DMS153 (cell line): ENCODE data around the gene RABAC1.

ENCODE experiments used
- DNase-seq: peaks from one replicate; lab custom pipeline; 2025; lab: John Stamatoyannopoulos, UW

Gene RABAC1

DNA sequence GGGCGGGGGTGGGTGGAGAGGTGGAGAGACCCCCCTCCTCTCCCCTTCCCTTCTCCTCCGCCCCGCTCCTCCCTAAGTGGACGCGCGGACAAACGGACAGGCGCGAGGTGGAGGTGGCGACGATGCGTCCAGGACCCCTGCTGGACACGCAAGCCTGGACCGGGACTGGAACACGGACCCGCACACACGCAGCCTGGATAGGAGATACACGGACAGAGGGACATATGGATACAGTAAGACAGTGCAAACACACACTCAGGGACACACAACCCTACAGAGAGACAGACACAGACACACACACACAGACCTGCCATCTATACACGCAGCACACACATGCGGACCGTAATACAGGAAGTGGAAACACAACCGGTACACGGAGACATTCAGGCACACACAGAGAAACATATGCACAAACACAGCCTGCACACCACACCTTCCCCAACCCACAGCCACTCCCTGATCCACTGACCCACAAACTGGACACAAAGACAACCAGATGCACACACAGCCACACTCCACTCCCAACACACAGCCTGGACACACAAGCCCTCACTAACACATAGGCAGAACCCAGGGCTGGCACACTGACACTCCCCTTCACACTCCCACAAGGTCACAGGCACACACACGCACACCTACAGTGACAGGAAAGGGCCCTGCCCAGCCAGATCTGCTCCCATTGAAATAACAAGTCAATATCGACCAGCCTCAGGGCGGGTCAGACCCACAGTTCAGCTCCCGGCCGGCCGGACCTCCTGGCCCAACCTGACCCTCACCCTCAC lies 30.2 kb downstream of the RABAC1 start:
- DNase-seq: peak; percentile 13

DNA sequence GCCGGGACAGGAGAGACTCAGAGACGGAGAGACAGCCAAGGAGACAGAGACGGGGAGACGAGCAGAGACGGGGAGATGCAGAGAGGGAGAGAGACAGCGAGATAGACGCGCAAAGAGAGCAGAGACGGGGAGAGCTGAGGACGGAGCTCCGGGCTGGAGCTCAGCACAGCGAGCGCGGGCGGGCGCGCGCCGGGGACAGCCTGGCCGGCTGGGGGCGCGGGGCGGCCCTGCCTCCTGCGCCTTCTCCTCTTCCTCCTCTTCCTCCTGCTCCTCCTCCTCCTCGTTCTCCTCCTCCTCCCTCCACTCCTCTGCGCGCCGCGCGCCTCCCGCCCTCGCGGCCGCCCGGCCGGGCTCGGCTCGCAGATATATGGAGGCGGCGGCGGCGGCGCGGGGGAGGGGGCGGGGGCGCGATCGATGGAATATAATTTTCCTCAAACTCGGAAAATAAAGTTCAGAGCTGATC lies 30.9 kb downstream of the RABAC1 start, which contains the start of gene ERFL:
TSS of gene ERFL (minus strand) at position 229 of the 463 bp plus-strand sequence. CDS start 15,530 bp downstream, outside the sequence.
- DNase-seq: no peak

DNA sequence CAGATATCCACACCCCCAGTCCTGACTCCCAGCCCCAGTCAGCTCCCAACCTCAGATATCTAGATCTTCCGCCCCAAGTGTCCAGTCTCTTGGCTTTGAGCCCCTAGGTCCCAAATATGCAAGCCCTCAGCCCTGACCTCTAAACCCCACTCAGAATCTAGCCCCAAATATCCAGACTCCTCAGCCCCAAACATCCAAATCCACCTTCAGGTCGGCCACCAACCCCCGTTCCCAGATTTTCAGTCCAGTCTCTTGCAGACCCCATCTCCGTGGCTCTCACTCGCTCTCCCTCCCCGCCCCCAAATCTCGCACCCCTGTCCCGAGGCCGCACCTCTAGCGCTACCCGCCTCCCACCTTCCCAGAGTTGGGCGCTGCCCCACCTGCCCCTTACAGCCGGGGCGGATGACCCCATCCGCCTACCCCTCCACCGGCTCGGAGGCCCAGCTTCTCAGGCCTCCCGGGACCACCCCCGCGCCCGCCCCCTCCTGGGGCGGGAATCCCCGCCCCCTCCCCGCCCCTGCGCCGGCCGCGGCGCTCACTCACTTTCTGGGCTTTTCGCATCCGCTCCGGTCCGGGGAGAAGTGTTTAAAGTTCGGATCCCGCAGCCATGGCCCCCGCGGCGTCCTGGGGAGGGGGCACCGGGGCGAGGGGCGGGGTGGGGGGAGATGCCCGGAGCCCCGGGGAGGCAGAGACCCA lies 31.5 kb downstream of the RABAC1 start:
- no peak for DNase-seq

DNA sequence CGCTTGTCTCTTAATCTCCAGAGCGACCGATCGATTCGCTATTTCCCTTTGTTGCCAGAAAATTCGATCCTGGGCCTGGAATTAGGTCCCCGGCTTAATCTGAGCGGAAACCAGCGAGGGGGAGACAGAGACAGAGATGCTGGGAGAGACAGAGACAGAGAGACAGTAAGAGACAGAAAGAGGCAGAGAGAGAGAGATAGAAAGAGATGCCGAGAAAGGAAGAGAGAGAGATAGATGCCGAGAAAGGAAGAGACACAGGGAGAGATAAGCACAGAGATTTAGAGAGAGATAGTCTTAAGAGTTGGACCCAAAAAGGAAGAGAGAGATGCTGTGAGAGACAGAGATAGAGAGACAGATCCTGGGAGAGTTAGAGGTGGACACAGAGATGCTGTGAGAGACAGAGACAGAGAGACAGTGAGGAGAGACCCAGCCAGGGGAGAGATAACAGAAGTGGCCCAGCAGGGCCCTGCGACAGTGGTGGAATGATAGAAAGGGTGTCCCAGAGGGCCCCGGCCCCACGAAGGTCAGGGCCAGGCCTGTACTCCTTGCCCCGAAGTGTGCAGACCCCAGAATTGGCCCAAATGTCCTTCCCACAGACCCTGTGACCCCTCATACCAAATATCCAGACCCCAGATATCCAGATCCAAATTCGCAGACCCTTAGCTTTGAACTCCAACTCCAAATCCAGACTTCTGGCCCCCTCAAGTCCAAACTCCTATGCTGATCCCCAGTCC lies 32.2 kb downstream of the RABAC1 start:
- DNase-seq: no peak

DNA sequence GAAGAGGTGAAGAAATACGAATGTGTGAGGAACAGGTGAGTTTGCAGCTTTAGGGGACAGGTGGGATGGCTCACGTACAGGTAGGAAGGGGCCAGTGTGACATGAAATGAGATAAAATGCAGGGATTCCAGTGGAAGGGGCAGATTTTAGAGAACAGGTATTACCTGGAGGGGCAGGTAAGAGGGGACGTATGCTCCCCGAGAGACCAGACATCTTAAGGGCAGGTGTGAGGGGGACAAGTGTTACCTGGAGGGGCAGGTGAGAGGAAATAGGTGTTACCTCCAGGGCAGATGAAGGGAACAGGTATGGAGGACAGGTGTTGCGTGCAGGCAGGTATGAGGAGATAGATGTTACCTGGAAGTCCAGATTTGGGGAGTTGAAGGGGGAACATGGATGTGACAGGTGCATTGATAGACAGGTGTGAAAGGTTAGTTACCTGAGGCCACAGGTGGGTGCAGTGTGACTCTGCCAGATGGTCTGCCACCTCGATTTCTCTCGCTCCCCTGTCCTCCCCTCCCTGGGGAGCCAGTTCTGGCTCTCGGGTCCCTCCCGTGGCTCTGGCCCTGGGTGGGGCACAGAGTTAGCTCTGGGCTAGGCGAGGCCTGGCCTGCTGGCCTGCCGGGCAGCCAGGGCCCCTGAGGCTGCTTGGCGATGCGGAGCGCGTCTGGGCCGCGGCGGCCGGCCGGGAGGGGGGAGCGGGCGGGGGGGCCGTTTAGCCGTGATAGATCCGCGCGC lies 32.9 kb downstream of the RABAC1 start:
- no peak for DNase-seq

DNA sequence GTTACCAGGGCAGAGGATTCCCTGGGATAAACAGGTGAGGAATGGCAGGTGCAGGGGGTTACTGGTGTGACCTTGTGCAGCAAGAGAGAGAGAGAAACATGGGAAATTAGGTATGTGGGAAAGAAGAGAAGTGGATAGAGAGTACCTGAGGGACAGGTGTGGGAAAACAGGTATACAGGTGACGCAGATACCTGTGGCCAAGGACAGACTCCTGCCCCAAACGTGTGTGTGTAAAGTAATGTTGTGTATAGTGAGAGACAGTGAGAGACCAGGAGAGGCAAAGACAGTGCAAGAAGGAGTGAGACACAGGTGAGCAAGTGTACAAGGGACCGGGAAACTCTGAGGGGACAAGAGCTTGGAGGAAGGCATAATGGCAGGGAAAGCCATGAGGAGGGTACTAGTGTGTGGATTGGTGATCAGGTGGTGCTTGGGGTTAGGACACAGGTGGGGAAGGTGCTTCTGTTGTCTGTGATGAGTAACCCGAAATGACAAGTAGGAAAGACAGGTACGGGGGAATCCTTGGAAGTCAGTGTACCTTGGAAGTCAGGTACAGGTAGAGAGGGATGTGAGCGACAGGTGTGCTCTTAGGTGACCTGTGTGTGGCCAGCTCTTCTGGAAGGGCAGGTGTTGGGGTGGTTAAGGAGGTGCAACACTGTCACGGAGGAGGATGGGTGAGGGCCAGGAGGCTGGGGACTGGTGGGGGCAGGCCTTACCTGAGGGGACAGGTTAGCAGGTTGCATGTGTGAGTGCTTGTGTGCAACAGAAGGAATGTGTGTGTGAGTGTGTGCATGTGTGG lies 33.7 kb downstream of the RABAC1 start:
- no peak for DNase-seq

DNA sequence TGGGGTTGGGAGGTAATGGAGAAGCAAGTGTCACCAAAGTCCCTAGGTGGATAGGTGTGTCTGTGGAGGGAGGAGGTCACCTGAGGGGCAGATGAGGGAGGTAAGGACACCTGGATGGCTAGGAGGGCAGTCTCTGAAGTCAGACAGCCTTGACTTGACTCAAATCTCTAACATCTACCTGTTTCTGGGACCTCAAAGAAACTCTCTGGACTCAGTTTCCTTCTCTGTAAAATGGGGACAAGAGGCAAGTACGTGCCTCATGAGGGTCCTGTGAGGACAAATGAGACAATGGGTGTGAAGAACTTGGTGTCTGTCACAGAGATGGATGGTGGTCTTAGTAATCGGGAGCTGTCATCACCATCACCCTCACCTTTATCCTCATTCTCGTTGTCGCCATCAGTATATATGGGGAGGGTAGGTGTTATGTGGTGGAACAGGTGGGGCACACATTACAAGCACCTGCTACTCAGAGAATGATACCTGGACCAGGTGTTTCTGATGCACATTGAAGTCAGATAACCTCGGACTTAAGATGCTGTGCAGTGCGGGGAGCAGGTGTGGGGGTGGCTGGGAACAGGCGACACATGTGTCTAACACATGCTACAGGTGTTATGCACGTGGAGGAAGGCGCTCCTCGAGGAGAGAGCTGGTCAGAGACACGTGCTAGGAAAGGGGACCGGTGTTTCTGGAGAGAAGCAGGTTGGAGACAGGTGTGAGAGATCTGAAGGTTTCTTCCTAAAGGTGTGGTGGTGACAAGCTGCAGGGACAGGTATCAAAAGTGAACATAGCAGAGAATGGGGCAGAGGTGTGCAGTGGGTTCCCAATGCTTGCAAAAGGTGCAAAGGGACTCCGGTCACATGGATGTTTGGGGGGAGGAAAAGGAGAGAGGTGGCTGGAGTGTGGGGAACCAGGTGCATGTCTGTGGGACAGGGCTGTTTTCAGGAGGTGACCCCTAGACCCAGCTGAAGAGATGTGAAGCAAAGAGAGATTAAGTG lies 34.7 kb downstream of the RABAC1 start:
- DNase-seq: no peak

DNA sequence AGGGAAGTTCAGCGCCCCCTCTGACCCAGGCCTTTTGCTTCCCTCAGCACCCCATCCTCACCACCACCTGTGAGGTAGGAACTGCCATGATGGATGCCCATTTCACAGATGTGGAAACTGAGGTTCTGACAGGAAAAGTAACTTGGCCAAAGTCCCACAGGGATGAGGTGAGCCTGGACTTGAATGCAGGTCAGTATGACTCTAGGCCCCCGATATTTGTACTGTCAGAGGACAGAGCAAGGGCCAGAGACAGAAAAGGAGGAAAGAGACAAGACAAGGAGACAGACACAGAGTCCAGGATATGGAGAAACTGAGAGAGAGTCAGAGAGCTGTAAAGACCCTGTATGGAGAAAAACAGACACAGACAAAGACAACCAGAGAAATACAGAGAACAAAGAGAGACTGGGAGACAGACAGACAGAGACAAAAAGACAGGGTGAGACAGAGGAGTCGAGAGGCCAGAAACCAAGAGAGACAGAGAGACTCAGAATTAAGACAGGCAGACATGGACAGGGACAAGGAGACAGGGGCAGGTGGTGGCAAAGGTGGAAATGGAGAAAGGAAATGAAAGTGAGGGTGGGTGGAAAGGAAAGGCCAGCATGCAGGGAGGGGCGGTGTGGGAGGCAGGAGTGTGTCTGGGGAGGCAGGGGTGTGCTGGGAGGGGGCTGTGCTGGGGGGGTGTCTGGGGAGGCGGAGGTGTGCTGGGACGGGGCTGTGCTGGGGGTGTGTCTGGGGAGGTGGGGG lies 35.9 kb downstream of the RABAC1 start:
- no peak for DNase-seq

DNA sequence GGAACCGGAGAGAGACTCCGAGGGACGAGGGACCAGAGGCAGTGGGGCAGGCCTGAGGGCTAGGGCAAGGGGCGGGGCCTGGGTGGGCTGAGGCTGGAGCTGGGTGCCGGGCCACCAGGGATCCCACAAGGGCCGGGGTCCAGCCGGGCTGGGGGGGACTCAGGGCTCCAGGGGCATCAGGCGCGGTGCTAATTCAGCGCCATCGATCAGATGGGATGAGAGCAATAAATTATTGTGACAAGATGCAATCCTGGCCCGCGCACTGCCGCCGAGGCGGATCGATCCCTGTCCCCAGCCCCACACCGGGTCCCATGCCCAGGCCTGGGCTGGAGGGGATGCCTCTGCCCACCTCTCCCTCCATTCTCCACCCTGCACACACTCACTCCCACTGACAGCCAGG lies 36.5 kb downstream of the RABAC1 start:
- no peak for DNase-seq

DNA sequence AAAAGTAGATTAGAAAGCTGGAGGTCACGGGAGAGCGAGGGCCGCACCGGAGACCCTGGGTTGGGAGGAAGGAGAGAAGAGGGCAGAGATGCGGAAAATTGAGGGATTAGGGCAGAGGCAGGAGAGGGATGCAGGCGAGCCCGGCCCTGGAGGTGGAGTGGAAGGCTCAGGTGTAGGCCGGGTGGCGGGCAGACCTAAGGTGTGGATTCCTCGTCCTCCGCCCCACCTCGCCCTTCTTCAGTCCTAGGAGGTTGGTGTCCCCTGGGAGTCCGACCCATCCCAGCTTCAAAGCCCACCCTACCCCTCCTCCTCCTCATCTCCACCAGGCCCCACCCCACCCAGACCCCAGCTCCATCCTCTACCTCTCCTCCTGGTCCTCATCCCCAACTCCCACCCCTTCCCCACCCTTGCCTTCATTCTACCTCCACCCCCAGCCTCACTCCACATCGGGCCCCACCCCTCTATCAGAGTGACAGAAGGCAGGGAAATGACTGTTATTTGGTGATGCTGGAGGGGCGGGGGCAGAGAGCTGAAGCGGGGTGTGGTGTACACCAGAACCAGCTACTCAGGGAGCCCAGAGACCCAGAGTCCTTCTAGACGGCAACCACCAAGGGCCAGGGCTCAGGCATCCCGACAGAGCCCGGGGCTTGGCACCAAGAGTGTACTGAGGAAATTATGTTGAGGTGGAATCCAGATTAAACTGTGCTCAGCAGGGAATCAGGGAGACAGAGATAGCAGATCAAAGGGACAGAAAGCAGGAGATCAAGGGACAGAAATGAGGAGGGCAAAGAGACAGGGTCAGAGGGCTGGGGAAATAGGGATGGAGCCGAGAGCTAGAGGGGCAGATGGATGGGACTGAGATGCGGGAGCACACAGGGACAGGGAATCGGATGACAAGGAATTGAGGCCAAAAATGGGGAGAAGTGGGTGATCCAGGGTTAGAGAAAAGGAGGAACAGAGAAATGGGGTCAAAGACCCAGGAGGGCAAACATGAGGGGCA lies 37.2 kb downstream of the RABAC1 start:
- no peak for DNase-seq

DNA sequence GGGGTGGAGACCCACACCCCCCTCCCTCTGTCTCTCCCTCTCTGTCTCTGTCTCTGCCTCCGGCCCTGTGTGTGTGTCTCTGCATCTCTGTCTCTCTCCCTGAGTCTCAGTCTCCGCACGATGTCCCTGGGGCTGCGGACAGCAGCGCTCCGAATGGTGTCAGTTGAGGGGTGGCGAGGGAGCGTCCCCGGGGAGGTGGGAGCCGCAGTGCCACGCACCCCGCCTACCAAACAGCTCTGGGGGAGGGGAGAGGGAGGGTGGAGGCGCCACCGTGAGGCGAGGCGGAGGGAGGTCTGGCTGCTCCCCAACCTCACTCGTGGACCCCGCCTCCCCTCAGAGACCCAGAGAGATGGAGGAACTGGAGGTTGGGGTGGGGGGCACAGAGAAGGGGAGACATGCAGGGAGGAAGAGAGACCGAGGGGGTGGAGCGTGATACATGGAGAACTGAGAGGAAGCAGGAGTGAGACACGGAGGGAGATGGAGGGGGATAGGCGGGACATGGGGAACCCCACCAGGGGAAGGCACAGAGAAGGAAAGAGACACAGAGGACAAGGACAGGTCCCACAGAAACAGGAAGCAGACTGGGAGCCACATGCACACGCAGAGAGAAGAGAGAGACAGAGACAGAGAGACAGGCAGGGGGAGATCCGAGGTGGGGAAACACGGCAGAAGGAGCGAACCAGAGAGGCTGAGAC lies 38.1 kb downstream of the RABAC1 start:
- DNase-seq: no peak

DNA sequence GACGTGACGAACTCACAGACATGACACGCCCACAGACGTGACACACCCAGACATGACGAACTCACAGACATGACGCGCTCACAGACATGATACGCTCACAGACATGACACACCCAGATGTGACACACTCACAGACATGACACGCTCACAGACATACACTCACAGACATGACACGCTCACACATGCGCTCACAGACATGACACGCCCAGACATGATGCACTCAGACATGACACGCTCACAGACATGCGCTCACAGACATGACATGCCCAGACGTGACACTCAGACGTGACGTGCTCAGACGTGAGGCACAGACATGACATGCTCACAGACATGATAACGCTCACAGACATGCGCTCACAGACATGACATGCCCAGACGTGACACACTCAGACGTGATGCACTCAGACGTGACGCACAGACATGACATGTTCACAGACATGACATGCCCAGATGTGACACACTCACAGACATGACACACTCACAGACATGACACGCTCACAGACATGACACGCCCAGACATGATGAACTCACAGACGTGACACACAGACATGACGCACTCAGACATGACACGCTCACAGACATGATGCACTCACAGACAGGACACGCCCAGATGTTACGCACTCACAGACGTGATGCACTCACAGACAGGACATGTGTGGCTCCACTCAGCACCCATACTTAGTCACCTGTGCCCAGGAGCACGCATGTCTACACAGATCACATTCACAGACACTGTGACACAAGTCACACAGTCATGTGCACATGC lies 39.0 kb downstream of the RABAC1 start:
- no peak for DNase-seq

DNA sequence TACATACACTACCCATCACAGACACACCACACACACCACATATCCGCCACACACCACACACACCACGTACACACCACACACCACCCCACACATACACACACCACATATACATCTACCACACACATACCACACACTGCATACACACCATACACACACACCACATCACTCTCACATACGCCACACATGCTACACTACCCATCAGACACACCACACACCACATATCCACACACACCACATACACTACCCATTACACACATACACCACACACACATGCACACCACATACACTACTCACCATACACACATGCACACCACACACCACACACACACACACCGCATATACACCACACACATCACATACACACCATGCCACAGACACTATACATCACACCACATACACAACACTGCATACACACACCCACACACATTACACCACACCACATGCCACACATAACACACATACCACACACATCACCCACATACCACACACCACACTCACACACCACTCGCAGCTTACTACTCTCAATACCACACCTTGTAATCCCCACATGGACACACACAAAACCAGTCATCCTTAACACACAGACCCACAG lies 40.4 kb downstream of the RABAC1 start:
- DNase-seq: no peak

DNA sequence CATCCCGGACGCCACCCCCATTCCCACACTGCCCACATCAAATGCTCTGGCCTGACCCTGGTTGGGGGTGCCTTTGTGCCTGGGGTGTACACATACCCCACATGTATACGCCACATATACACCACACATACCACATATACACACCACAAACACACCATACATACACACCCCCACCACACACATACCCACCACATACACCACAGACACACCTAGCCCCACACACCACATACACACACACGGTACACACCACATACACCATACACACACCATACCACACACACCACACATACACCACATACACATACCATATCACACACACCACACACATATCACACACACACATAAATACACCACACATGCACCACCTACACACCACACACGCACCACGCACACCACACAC lies 41.0 kb downstream of the RABAC1 start:
- no peak for DNase-seq

DNA sequence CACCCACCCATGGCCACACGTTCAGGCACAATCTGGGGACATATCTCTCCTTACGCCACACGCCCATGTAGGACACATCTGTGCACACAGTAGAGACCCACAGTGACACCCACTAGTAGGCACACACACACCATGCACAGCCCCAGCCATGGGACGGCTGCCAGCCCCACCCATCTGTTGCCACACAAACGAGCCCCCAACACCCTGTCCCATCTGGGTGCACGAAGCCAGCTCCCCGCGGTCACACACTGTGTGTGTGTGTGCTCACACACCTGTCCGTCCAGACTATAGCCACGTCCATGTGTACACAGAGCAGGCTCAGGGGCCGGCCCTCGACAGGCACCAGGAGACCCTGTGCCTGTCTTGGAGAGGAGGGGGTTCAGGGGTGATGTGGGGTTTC lies 41.4 kb downstream of the RABAC1 start:
- DNase-seq: no peak

DNA sequence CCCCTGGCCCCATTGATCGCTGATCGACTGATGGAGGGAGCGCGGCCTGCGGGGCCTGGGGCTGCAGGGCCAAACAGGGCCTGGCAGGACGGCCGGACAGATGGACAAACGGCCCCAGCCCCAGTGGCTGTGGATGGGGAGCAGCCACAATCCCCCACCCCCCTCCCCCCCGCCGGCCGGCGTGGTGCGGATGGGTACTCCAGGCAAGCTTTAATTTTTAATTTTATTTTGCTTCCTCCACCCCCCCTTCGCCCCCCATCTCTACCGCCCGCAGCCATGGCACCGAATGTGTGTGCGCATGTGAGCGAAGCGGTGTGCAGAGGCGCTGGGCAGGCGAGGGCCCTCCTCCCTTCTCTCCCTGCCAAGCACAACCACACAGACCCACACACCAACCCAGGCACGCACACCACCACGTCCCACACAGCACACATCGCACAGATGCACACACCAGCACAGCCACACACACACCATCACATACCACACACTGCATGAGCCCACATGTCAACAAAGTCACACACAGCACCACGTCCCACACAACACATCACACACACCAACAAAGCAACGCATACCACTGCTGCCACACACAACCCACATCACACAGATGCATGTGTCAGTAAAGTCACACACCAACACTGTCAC lies 43.2 kb downstream of the RABAC1 start:
- no peak for DNase-seq
